Body of pancreas (tissue), 4 donors: ENCODE results near the gene CXCR6.

Experiments
- POLR2A ChIP-seq, 3 donors: fragments of 450-650 bp; IDR thresholded peaks; one replicate each; pipeline ENCODE4 v1.6.1; 2016; ENCODE audit warnings: antibody characterized with exemption in 3 of 3, mild to moderate bottlenecking in 2 of 3
- TF ChIP-seq, protein P1 (sequence below), 7 experiments: fragments of 450-650 bp in 4 of 7; fragments of 200-600 bp in 3 of 7; sonication (generic) in 3 of 7; IDR thresholded peaks; one replicate each; pipeline ENCODE4 v1.5.1; 2016 to 2019; ENCODE audit warnings: antibody characterized with exemption in 7 of 7

DNA sequence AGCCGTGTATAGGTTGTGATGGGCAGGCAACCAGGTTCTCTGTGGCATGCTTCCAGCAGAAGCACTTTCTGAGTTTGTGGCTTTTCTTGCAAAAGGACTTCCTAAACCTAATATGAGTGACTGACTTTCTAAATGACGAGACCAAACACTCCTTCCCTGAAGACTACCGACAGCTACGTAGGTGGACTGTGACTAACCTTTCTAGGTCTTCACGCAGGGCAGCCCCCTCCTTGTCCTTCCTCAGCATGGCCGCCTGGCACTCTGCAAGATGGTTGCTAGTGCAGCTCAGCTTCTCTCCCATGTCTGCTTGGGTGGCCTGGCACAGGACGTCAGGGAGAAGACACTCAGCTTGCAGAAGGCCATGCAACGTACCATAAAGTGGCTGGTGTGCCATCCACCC lies 20.9 kb downstream of the CXCR6 start:
- TF ChIP-seq, protein P1, sequence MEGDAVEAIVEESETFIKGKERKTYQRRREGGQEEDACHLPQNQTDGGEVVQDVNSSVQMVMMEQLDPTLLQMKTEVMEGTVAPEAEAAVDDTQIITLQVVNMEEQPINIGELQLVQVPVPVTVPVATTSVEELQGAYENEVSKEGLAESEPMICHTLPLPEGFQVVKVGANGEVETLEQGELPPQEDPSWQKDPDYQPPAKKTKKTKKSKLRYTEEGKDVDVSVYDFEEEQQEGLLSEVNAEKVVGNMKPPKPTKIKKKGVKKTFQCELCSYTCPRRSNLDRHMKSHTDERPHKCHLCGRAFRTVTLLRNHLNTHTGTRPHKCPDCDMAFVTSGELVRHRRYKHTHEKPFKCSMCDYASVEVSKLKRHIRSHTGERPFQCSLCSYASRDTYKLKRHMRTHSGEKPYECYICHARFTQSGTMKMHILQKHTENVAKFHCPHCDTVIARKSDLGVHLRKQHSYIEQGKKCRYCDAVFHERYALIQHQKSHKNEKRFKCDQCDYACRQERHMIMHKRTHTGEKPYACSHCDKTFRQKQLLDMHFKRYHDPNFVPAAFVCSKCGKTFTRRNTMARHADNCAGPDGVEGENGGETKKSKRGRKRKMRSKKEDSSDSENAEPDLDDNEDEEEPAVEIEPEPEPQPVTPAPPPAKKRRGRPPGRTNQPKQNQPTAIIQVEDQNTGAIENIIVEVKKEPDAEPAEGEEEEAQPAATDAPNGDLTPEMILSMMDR (IDR thresholded peaks at IDR 0.05), result no peak
- TF ChIP-seq POLR2A (IDR thresholded peaks at IDR 0.05), result no peak
